HG03439 (cell line): ENCODE measurements around the gene ANKS4B.
"Not testable (repeated sequence)": the region's sequence is repeated elsewhere in the genome, so short reads cannot be mapped to it uniquely, and the experiment has no call there.

Experiments used
- ATAC-seq: cut with Tn5 transposase; IDR thresholded peaks from one replicate; pipeline ENCODE4 v1.9.1; 2021; ENCODE audit warnings: mild to moderate bottlenecking, moderate library complexity; ENCODE audit not compliant: unreplicated experiment

ANKS4B gene

DNA sequence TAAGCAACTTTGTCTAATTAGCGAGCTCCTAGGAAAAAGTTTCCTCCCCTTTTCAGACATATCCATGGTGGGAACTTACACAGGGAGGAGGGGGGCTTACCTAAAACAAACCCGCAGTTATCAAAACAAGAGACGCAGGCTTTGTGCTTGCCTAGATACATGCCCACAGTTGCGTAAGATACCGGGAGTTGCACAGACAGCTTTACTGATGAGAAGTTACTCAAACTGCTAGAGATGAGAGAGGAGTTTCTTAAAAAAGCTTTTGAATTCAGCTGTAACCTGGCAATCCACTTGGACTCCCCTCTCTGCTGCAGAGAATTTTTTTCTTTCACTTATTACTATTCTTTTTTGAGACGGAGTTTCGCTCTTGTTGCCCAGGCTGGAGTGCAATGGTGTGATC, 15.3 kb upstream of the ANKS4B start:
- no peak for ATAC-seq

- ATAC-seq = no peak
Measured at GRCh38 chr16:21219551-21219950, 13.9 kb upstream of the ANKS4B start.

- ATAC-seq = no peak
Measured at GRCh38 chr16:21222495-21223337, 10.8 kb upstream of the ANKS4B start.

GRCh38 chr16:21223787-21224186, 9.7 kb upstream of the ANKS4B start:
- no peak for ATAC-seq

- ATAC-seq = no peak
Measured at GRCh38 chr16:21224800-21225199, 8.7 kb upstream of the ANKS4B start.

DNA sequence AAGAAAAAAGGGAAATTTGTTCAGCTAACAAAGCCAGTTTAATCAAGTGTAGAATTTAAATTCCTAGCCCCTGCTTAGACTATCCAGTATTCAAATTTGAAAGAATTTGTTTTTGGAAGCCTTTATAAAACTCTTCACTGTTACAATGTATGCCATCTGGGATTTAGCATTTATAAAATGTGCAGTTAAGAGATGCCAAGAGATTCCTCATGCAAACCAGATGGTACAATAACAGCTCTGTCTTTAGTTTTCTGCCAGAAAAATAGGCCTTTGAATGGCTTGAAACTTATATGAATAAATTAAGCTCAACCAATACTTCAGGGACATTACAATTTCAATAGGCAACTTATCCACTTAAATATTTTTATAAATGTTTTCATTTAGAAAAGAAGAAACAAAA, 6.8 kb upstream of the ANKS4B start:
- no peak for ATAC-seq

- ATAC-seq = no peak
Measured at GRCh38 chr16:21227866-21228265, 5.6 kb upstream of the ANKS4B start.

DNA sequence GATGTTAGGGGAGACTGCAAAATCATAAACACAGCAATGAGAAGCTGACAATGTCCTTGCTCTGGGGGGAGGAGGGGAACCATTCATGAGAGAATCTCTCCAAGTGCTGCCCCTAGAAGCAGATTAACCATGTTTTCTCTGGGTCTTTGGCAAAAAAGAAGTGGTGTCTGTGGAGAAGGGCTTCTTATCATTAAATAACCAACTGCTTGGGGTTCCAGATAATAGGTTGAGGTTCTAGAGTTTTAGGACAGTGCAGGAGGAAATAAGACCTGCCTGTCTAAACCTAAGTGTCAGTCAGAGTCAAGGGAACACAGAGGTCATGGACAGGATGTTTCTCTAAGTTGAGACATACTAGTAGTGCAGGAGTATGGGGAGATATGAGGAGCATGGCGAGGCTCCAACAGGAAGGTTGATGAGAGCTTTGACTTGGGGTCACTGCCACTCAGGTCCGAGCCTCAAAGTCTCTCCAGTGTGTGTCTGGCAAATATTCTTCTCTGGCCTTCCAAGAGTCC, 5.1 kb upstream of the ANKS4B start:
- no peak for ATAC-seq

DNA sequence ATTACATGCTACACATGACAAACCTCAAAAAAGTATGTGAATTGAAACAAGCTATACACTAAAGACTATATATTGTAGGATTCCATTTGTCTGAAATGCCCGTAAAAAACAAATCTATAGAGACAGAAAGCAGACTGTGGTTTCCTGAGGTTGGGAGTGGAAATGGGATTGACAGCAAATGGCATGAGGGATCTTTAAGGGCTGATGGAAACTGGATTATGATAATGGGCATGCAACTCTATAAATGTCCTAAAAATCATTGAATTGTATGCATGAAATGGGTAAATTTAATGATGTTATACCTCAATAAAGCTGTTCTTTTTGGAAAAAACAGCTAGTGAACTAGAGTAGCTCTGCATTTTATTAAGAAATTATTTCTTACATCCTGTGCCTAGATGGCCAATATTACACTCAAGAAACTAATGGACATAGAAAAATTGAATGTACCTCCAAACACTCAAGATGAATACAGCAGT, 416 bp upstream of the ANKS4B start:
- ATAC-seq = no peak

DNA sequence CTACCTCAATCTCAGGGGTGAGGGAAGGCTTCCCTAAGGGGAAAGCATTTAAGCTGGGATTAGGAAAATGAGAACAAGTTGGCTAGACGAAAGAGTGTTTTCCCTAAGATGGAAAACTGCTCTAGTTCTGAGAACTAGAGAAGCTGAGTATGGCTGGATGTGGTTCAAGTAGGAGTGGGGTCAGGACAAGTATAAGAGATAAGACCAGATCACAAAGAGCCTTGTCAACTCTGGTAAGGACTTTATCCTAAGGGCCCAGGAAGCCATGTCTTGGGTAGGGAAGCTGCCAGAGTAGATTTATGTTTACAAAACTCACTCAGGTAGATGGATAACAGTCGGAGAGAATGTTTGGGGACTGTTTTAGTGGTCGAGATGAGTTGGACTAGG, 1.7 kb downstream of the ANKS4B start:
- no peak for ATAC-seq

- no peak for ATAC-seq
Measured at GRCh38 chr16:21236831-21237230, 3.3 kb downstream of the ANKS4B start.

GRCh38 chr16:21239646-21240045, 6.1 kb downstream of the ANKS4B start:
- no peak for ATAC-seq

DNA sequence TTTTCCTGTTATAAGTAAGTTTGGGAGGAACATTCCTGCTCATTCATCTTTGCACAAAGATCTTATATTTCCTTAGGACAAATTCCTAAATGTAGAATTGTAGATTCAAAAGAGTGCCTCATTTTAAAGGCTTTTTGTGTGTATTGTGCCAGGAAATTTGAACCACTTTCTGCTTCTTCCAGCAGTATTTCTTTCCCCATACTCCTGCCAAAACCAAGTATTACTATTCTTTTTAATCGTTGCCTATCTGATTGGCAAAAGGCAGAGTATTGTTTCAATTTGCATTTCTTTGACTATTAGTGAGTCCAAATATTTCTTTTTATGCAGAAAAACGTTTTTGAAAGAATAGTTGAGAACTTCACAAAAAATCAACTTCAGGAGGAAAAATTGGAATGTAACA, 9.3 kb downstream of the ANKS4B start:
- ATAC-seq = no peak

GRCh38 chr16:21244518-21245215, 11.2 kb downstream of the ANKS4B start:
- ATAC-seq = no peak

GRCh38 chr16:21248179-21248578, 14.7 kb downstream of the ANKS4B start:
- not testable (repeated sequence) for ATAC-seq

DNA sequence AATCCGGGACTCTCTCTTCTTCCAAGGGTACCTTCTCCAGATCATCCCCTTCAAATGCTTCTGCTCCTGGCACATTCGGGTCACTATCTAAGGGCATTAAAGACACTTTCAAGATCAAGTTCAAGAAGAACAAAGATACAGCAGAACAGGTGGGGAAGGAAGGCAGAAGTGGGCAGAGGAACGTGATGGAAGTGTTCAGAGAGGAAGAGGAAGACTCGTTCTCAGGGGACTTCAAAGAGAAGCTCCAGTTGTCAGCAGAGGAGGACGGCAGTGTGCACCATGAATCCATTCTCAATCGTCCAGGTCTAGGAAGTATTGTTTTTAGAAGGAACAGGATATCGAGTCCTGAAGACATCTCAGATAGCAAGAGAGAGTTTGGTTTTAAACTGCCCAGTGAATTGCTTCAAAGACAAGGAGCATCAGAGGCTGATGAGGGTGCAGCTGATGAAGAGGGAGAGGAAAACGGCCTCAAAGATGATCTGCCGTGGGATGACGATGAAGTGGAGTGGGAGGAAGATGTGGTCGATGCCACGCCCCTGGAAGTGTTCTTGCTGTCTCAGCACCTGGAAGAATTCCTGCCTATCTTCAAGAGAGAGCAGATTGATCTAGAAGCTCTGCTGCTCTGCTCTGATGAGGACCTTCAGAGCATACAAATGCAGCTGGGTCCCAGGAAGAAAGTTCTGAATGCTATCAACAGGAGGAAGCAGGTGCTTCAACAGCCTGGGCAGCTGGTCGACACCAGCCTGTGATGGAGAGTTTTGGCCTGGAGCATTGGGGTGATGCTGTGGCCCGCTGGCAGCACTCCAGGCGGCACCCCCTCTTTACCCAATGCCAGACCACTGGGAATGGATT, 16.8 kb downstream of the ANKS4B start:
- no peak for ATAC-seq

- no peak for ATAC-seq
Measured at GRCh38 chr16:21253470-21253869, 20.0 kb downstream of the ANKS4B start.

GRCh38 chr16:21256636-21257035, 23.1 kb downstream of the ANKS4B start:
- no peak for ATAC-seq

DNA sequence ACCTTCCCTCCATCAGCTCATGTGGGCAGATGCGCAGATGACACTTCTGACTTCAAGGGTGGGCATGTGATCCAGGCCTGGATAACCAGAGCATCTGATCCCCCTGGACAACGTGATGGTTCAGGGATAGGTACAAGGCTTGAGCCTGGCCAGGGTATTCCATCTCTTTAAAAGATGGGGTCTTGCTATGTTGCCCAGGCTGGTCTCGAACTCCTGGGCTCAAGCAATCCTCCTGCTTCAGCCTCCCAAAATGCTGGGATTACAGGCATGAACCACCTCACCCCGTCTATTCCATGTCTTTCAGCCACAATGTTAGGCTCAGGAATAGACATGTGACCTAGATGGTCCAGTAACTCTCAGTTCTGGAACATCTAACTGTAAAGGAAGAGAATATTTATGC, 23.8 kb downstream of the ANKS4B start:
- no peak for ATAC-seq

GRCh38 chr16:21260870-21261791, 27.6 kb downstream of the ANKS4B start:
- ATAC-seq = no peak
